NT2/D1 (cell line): ENCODE data around the gene ADGRG2.

Experiments
- SUZ12 ChIP-seq: IDR thresholded peaks from 2 replicates; pipeline ENCODE4 v1.6.1; 2011; ENCODE audit not compliant: insufficient read length, insufficient read depth; ENCODE audit errors: extremely low read depth
- YY1 ChIP-seq: IDR thresholded peaks from 2 replicates; pipeline ENCODE4 v1.6.1; 2011; ENCODE audit not compliant: insufficient read length, insufficient read depth
- ZNF274 ChIP-seq: IDR thresholded peaks from 2 replicates; pipeline ENCODE4 v1.6.1; 2011; ENCODE audit warnings: mild to moderate bottlenecking, low read depth, low read length

DNA sequence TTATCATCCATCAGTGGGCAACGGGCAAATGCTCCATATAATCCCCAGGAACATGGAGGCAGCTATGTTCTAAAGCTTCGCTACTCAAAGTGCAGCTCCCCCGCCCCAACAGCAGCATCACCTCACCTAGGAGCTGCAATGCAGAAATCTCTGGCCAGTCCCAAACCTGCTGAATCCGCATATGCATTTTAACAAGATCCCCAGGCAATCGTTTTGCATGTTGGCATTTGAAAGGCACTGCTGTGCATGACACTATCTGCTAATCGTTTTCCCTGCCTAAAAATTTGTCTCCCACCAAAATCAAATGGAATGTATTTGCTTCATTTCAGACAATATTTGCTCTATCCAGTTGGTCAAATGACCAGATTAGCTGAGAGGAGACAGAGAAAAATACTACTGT lies 15.2 kb downstream of the ADGRG2 start:
- TF ChIP-seq ZNF274 (no peak), SUZ12 (no peak), YY1 (no peak)
